Neural cell (in vitro differentiated cells): ENCODE measurements around the gene ICA1.

Experiments
- CTCF ChIP-seq: fragments of 450-650 bp; IDR thresholded peaks from 2 replicates; pipeline ENCODE4 v1.5.1; 2014; ENCODE audit warnings: antibody characterized with exemption, mild to moderate bottlenecking, moderate library complexity; ENCODE audit not compliant: poor library complexity, severe bottlenecking
- EZH2 ChIP-seq: fragments of 200-600, 300-800 bp; shearing (Covaris generic), sonication (generic); IDR thresholded peaks from 2 replicates; pipeline ENCODE4 v1.6.1; 2014; ENCODE audit warnings: antibody characterized with exemption, low read length, borderline replicate concordance, mild to moderate bottlenecking; ENCODE audit not compliant: insufficient read depth, poor library complexity, severe bottlenecking
- POLR2AphosphoS5 ChIP-seq: IDR thresholded peaks from 2 replicates; pipeline ENCODE4 v1.6.1; 2012
- RAD21 ChIP-seq: fragments of 450-650 bp; conservative IDR thresholded peaks from 2 replicates; pipeline ENCODE4 v1.6.1; 2014; ENCODE audit warnings: antibody characterized with exemption, mild to moderate bottlenecking, moderate library complexity

- TF ChIP-seq EZH2 (no peak), CTCF (no peak), RAD21 (no peak), POLR2AphosphoS5 (no peak)
Measured at GRCh38 chr7:8141070-8141469, 120.9 kb downstream of the ICA1 start.
